Measurements from ENCODE around the gene CYP4F11. TPM values are rescaled to one million over a fixed set of nuclear protein-coding genes. Genes with fewer than 3 reads are reported as not detected.
"Not testable (repeated sequence)": the region's sequence is repeated elsewhere in the genome, so short reads cannot be mapped to it uniquely, and the experiment has no call there.

Gene CYP4F11
- total and polyA plus RNA-seq, 2 donors = 0.07 TPM; not detected in 1

- H3K9me3 ChIP-seq (ENCODE audit: control insufficient read depth in 2 of 2, insufficient read depth in 1 of 2, low read length in 1 of 2); H3K36me3 ChIP-seq (ENCODE audit: control insufficient read depth in 2 of 2, insufficient read depth in 2 of 2, low read length in 1 of 2); H3K27ac ChIP-seq (ENCODE audit: low read depth in 1 of 2, low read length in 1 of 2); DNase-seq (ENCODE audit: low read depth in 6 of 9, low spot score in 9 of 9); H3K27me3 ChIP-seq (ENCODE audit: control insufficient read depth in 2 of 2, insufficient read depth in 1 of 2, low read length in 1 of 2); H3K4me3 ChIP-seq (ENCODE audit: low read length in 2 of 2): not testable (repeated sequence)
- peaks cover 5 to 28% of the 10 kb centered on the region in 2 donors for H3K4me1 ChIP-seq (ENCODE audit: control insufficient read depth in 2 of 2, insufficient read depth in 2 of 2, low read length in 2 of 2)
- 97% methylated on average over 6 of the region's 6 CpGs for WGBS
These were observed 60.6 kb downstream of the CYP4F11 start for GRCh38 chr19:15873771-15874170.

GRCh38 chr19:15871570-15871969, 62.8 kb downstream of the CYP4F11 start:
- Histone ChIP-seq H3K27me3 (ENCODE audit: control insufficient read depth in 2 of 2, insufficient read depth in 1 of 2, low read length in 1 of 2) (no peaks in the 10 kb centered on the region), H3K36me3 (ENCODE audit: control insufficient read depth in 2 of 2, insufficient read depth in 2 of 2, low read length in 1 of 2) (no peaks in the 10 kb centered on the region), H3K4me1 (ENCODE audit: control insufficient read depth in 2 of 2, insufficient read depth in 2 of 2, low read length in 2 of 2) (peaks cover 5 to 31% of the 10 kb centered on the region in 2 donors), H3K4me3 (ENCODE audit: low read length in 2 of 2) (no peak overlapping the region), H3K27ac (ENCODE audit: low read depth in 1 of 2, low read length in 1 of 2) (no peak overlapping the region), H3K9me3 (ENCODE audit: control insufficient read depth in 2 of 2, insufficient read depth in 1 of 2, low read length in 1 of 2) (peaks cover 0 to 5% of the 10 kb centered on the region in 2 donors)
- 15% methylated on average over 11 of the region's 11 CpGs for WGBS
- DNase-seq (ENCODE audit: low read depth in 6 of 9, low spot score in 9 of 9) = peak in 3 of 9 donors; percentile 10 to 52 (median 24)

GRCh38 chr19:15869873-15870272, 64.5 kb downstream of the CYP4F11 start:
- H3K9me3 ChIP-seq (ENCODE audit: control insufficient read depth in 2 of 2, insufficient read depth in 1 of 2, low read length in 1 of 2) = peaks cover 0 to 5% of the 10 kb centered on the region in 2 donors
- whole genome bisulfite sequencing = 90% methylated on average over 9 of the region's 9 CpGs

GRCh38 chr19:15869109-15869555, 65.2 kb downstream of the CYP4F11 start:
- peak in 4 of 9 donors; percentile 23 to 66 (median 40) for DNase-seq (ENCODE audit: low read depth in 6 of 9, low spot score in 9 of 9)
- Histone ChIP-seq H3K9me3 (ENCODE audit: control insufficient read depth in 2 of 2, insufficient read depth in 1 of 2, low read length in 1 of 2) (peaks cover 0 to 3% of the 10 kb centered on the region in 2 donors), H3K4me3 (ENCODE audit: low read length in 2 of 2) (no peak overlapping the region), H3K36me3 (ENCODE audit: control insufficient read depth in 2 of 2, insufficient read depth in 2 of 2, low read length in 1 of 2) (no peaks in the 10 kb centered on the region), H3K27me3 (ENCODE audit: control insufficient read depth in 2 of 2, insufficient read depth in 1 of 2, low read length in 1 of 2) (no peaks in the 10 kb centered on the region), H3K4me1 (ENCODE audit: control insufficient read depth in 2 of 2, insufficient read depth in 2 of 2, low read length in 2 of 2) (peaks cover 0 to 22% of the 10 kb centered on the region in 2 donors), H3K27ac (ENCODE audit: low read depth in 1 of 2, low read length in 1 of 2) (peak overlapping the region in 1 of 2 donors; percentile 33)
- WGBS = 1% methylated on average over 3 of the region's 3 CpGs

More at GRCh38 chr19:15869873-15870272, 64.5 kb downstream of the CYP4F11 start:
- H3K36me3 ChIP-seq (ENCODE audit: control insufficient read depth in 2 of 2, insufficient read depth in 2 of 2, low read length in 1 of 2) = no peaks in the 10 kb centered on the region
- no peak for DNase-seq (ENCODE audit: low read depth in 6 of 9, low spot score in 9 of 9)
- peak overlapping the region in 1 of 2 donors; percentile 33 for H3K27ac ChIP-seq (ENCODE audit: low read depth in 1 of 2, low read length in 1 of 2)
- no peak overlapping the region for H3K4me3 ChIP-seq (ENCODE audit: low read length in 2 of 2)
- H3K4me1 ChIP-seq (ENCODE audit: control insufficient read depth in 2 of 2, insufficient read depth in 2 of 2, low read length in 2 of 2) = peaks cover 1 to 24% of the 10 kb centered on the region in 2 donors
- no peaks in the 10 kb centered on the region for H3K27me3 ChIP-seq (ENCODE audit: control insufficient read depth in 2 of 2, insufficient read depth in 1 of 2, low read length in 1 of 2)

GRCh38 chr19:15866636-15867035, 67.7 kb downstream of the CYP4F11 start:
- DNase-seq (ENCODE audit: low read depth in 6 of 9, low spot score in 9 of 9) = no peak
- Histone ChIP-seq H3K4me3 (ENCODE audit: low read length in 2 of 2) (no peak overlapping the region), H3K4me1 (ENCODE audit: control insufficient read depth in 2 of 2, insufficient read depth in 2 of 2, low read length in 2 of 2) (peaks cover 0 to 23% of the 10 kb centered on the region in 2 donors), H3K27me3 (ENCODE audit: control insufficient read depth in 2 of 2, insufficient read depth in 1 of 2, low read length in 1 of 2) (peaks cover 0 to 2% of the 10 kb centered on the region in 2 donors), H3K9me3 (ENCODE audit: control insufficient read depth in 2 of 2, insufficient read depth in 1 of 2, low read length in 1 of 2) (no peaks in the 10 kb centered on the region), H3K36me3 (ENCODE audit: control insufficient read depth in 2 of 2, insufficient read depth in 2 of 2, low read length in 1 of 2) (no peaks in the 10 kb centered on the region), H3K27ac (ENCODE audit: low read depth in 1 of 2, low read length in 1 of 2) (peak overlapping the region in 1 of 2 donors; percentile 24)
- WGBS = 62% methylated on average over 5 of the region's 5 CpGs

- no peaks in the 10 kb centered on the region for H3K36me3 ChIP-seq (ENCODE audit: control insufficient read depth in 2 of 2, insufficient read depth in 2 of 2, low read length in 1 of 2)
- no peak for DNase-seq (ENCODE audit: low read depth in 6 of 9, low spot score in 9 of 9)
- peaks cover 0 to 2% of the 10 kb centered on the region in 2 donors for H3K27me3 ChIP-seq (ENCODE audit: control insufficient read depth in 2 of 2, insufficient read depth in 1 of 2, low read length in 1 of 2)
- WGBS = 75% methylated on average over 5 of the region's 5 CpGs
- H3K27ac ChIP-seq (ENCODE audit: low read depth in 1 of 2, low read length in 1 of 2) = no peak overlapping the region
- H3K4me1 ChIP-seq (ENCODE audit: control insufficient read depth in 2 of 2, insufficient read depth in 2 of 2, low read length in 2 of 2) = peaks cover 0 to 14% of the 10 kb centered on the region in 2 donors
- H3K9me3 ChIP-seq (ENCODE audit: control insufficient read depth in 2 of 2, insufficient read depth in 1 of 2, low read length in 1 of 2) = no peaks in the 10 kb centered on the region
- no peak overlapping the region for H3K4me3 ChIP-seq (ENCODE audit: low read length in 2 of 2)
These were observed 69.5 kb downstream of the CYP4F11 start for GRCh38 chr19:15864824-15865223.

GRCh38 chr19:15863272-15863671, 71.1 kb downstream of the CYP4F11 start:
- Histone ChIP-seq H3K36me3 (ENCODE audit: control insufficient read depth in 2 of 2, insufficient read depth in 2 of 2, low read length in 1 of 2) (no peaks in the 10 kb centered on the region), H3K4me1 (ENCODE audit: control insufficient read depth in 2 of 2, insufficient read depth in 2 of 2, low read length in 2 of 2) (peaks cover 0 to 3% of the 10 kb centered on the region in 2 donors), H3K4me3 (ENCODE audit: low read length in 2 of 2) (no peak overlapping the region), H3K9me3 (ENCODE audit: control insufficient read depth in 2 of 2, insufficient read depth in 1 of 2, low read length in 1 of 2) (no peaks in the 10 kb centered on the region), H3K27ac (ENCODE audit: low read depth in 1 of 2, low read length in 1 of 2) (no peak overlapping the region), H3K27me3 (ENCODE audit: control insufficient read depth in 2 of 2, insufficient read depth in 1 of 2, low read length in 1 of 2) (peaks cover 0 to 2% of the 10 kb centered on the region in 2 donors)
- 94% methylated on average over 8 of the region's 8 CpGs for whole genome bisulfite sequencing
- no peak for DNase-seq (ENCODE audit: low read depth in 6 of 9, low spot score in 9 of 9)

- DNase-seq (ENCODE audit: low read depth in 6 of 9, low spot score in 9 of 9) = no peak
- H3K27me3 ChIP-seq (ENCODE audit: control insufficient read depth in 2 of 2, insufficient read depth in 1 of 2, low read length in 1 of 2) = peaks cover 0 to 2% of the 10 kb centered on the region in 2 donors
- H3K27ac ChIP-seq (ENCODE audit: low read depth in 1 of 2, low read length in 1 of 2) = no peak overlapping the region
- no peak overlapping the region for H3K4me3 ChIP-seq (ENCODE audit: low read length in 2 of 2)
- H3K36me3 ChIP-seq (ENCODE audit: control insufficient read depth in 2 of 2, insufficient read depth in 2 of 2, low read length in 1 of 2) = no peaks in the 10 kb centered on the region
- WGBS = 59% methylated on average over 7 of the region's 7 CpGs
- H3K9me3 ChIP-seq (ENCODE audit: control insufficient read depth in 2 of 2, insufficient read depth in 1 of 2, low read length in 1 of 2) = no peaks in the 10 kb centered on the region
- H3K4me1 ChIP-seq (ENCODE audit: control insufficient read depth in 2 of 2, insufficient read depth in 2 of 2, low read length in 2 of 2) = peaks cover 0 to 3% of the 10 kb centered on the region in 2 donors
These were observed 71.9 kb downstream of the CYP4F11 start for GRCh38 chr19:15862444-15862843.

Data from thymus (tissue), 11 donors.